SK-N-SH (cell line): Measurements from ENCODE around the gene GLRX5. TPM values are rescaled to one million over a fixed set of nuclear protein-coding genes. Genes with fewer than 3 reads are reported as not detected.

Experiments
- CTCF ChIA-PET: fragments of 300-600, 350-600 bp; formaldehyde crosslinking; extraction: SDS; loops from one replicate; lab custom pipeline; 2021; lab: Yijun Ruan, JAX
- POLR2A ChIA-PET: fragments of 350-600 bp; sonication (Branson Sonifier 250); formaldehyde crosslinking; extraction: SDS; loops from one replicate; lab custom pipeline; 2020; ENCODE audit warnings: antibody characterized with exemption, inconsistent platforms; lab: Yijun Ruan, JAX
- DNase-seq: peaks from one replicate; pipeline ENCODE4 v3.0.0; 2012
- H2AFZ ChIP-seq: fragments of 200-600 bp; sonication (generic); 2 replicates; pipeline ENCODE4 v1.8.1; 2016; ENCODE audit warnings: antibody characterized with exemption, mild to moderate bottlenecking, low read depth
- H3F3A ChIP-seq: fragments of 200-600 bp; sonication (generic); replicated peaks from 2 replicates; pipeline ENCODE3; 2016; ENCODE audit warnings: antibody characterized with exemption, mild to moderate bottlenecking; ENCODE audit not compliant: insufficient read depth
- H3K27ac ChIP-seq, 2 experiments: fragments of 200-500 bp in 1 of 2; fragments of 200-600 bp in 1 of 2; sonication (Bioruptor generic) in 1 of 2; sonication (generic), shearing (Covaris generic) in 1 of 2; 2 replicates each; pipeline versions ENCODE4 v1.5.1 to v1.6.1; 2014 to 2016; ENCODE audit warnings: low read depth in 2 of 2, inconsistent platforms in 1 of 2, low read length in 1 of 2, mild to moderate bottlenecking in 1 of 2, mixed read lengths in 1 of 2
- H3K27me3 ChIP-seq: fragments of 200-600 bp; sonication (generic), shearing (Covaris generic); 2 replicates; pipeline ENCODE4 v1.6.1; 2016; ENCODE audit warnings: mixed run types; ENCODE audit not compliant: insufficient read depth
- H3K36me3 ChIP-seq, 2 experiments: fragments of 200-500 bp in 1 of 2; fragments of 200-600 bp in 1 of 2; sonication (Bioruptor generic) in 1 of 2; sonication (generic) in 1 of 2; replicated peaks in 1 of 2; 2 replicates each; pipeline versions ENCODE3 to v1.5.1; 2014 to 2016; ENCODE audit warnings: low read length in 1 of 2, mild to moderate bottlenecking in 1 of 2; ENCODE audit not compliant: insufficient read depth in 2 of 2, control insufficient read depth in 1 of 2
- H3K4me1 ChIP-seq, 2 experiments: fragments of 200-500 bp in 1 of 2; fragments of 200-600 bp in 1 of 2; sonication (Bioruptor generic) in 1 of 2; sonication (generic), shearing (Covaris generic) in 1 of 2; 2 replicates each; pipeline versions ENCODE4 v1.5.1 to v1.6.1; 2014 to 2016; ENCODE audit warnings: low read depth in 1 of 2, low read length in 1 of 2, mixed run types in 1 of 2; ENCODE audit not compliant: insufficient read depth in 2 of 2, control insufficient read depth in 1 of 2
- H3K4me2 ChIP-seq: fragments of 200-600 bp; sonication (generic), shearing (Covaris generic); 2 replicates; pipeline ENCODE4 v1.6.1; 2017; ENCODE audit warnings: mixed run types
- H3K4me3 ChIP-seq, 2 experiments: fragments of 200-500 bp in 1 of 2; fragments of 200-600 bp in 1 of 2; sonication (Bioruptor generic) in 1 of 2; sonication (generic), shearing (Covaris generic) in 1 of 2; 2 replicates each; pipeline versions ENCODE4 v1.5.1 to v1.8.1; 2014 to 2016; ENCODE audit warnings: low read depth in 2 of 2, inconsistent platforms in 1 of 2, low read length in 1 of 2, mild to moderate bottlenecking in 1 of 2, mixed read lengths in 1 of 2, moderate library complexity in 1 of 2
- H3K79me2 ChIP-seq: fragments of 200-600 bp; sonication (generic); 2 replicates; pipeline ENCODE4 v1.8.1; 2017; ENCODE audit warnings: mild to moderate bottlenecking; ENCODE audit not compliant: insufficient read depth
- H3K9ac ChIP-seq: fragments of 200-600 bp; sonication (generic); 2 replicates; pipeline ENCODE4 v1.6.1; 2017; ENCODE audit warnings: mixed run types
- H3K9me2 ChIP-seq: fragments of 200-600 bp; sonication (generic); 2 replicates; pipeline ENCODE4 v1.6.1; 2017; ENCODE audit warnings: mixed run types
- H3K9me3 ChIP-seq: fragments of 200-600 bp; sonication (generic); 2 replicates; pipeline ENCODE4 v1.6.1; 2017; ENCODE audit warnings: mixed run types, mild to moderate bottlenecking, moderate library complexity
- H4K20me1 ChIP-seq: fragments of 200-600 bp; sonication (generic); 2 replicates; pipeline ENCODE4 v1.6.1; 2017; ENCODE audit warnings: mild to moderate bottlenecking, mixed run types; ENCODE audit not compliant: insufficient read depth
- EP300 ChIP-seq, 2 experiments: IDR thresholded peaks; 2 replicates each; pipeline versions ENCODE4 v1.4.0 to v1.6.1; 2012; ENCODE audit warnings: borderline replicate concordance in 1 of 2, low read depth in 1 of 2, low read length in 1 of 2
- EZH2phosphoT487 ChIP-seq: fragments of 200-600 bp; sonication (generic); IDR thresholded peaks from 2 replicates; pipeline ENCODE4 v1.6.1; 2017; ENCODE audit warnings: low read depth, mixed run types, mild to moderate bottlenecking, antibody characterized with exemption, moderate library complexity, borderline replicate concordance
- FOSL2 ChIP-seq: IDR thresholded peaks from 2 replicates; pipeline ENCODE4 v1.4.0; 2012; ENCODE audit warnings: low read depth, mild to moderate bottlenecking, moderate library complexity, borderline replicate concordance
- JUND ChIP-seq: IDR thresholded peaks from 2 replicates; pipeline ENCODE4 v1.4.0; 2012
- MXI1 ChIP-seq: IDR thresholded peaks from 2 replicates; pipeline ENCODE4 v1.6.1; 2012; ENCODE audit warnings: mild to moderate bottlenecking, low read depth, low read length, improper control_type of control experiment
- NFIC ChIP-seq: IDR thresholded peaks from 2 replicates; pipeline ENCODE4 v1.4.0; 2012; ENCODE audit warnings: borderline replicate concordance
- NRF1 ChIP-seq: IDR thresholded peaks from 2 replicates; pipeline ENCODE4 v1.6.1; 2012; ENCODE audit warnings: low read depth, mild to moderate bottlenecking, low read length
- POLR2AphosphoS5 ChIP-seq: IDR thresholded peaks from 2 replicates; pipeline ENCODE4 v1.6.1; 2012; ENCODE audit warnings: low read depth, low read length
- RXRA ChIP-seq: IDR thresholded peaks from 2 replicates; pipeline ENCODE4 v1.4.0; 2012; ENCODE audit warnings: low read depth, mild to moderate bottlenecking, borderline replicate concordance
- TCF12 ChIP-seq: IDR thresholded peaks from 2 replicates; pipeline ENCODE4 v1.4.0; 2012
- TEAD4 ChIP-seq: IDR thresholded peaks from 2 replicates; pipeline ENCODE4 v1.4.0; 2012; ENCODE audit warnings: mild to moderate bottlenecking, borderline replicate concordance; ENCODE audit not compliant: insufficient read depth
- WGBS: methylation state at CpG from one replicate; pipeline ENCODE4 v1.1.6; 2017; ENCODE audit warnings: low lambda C conversion rate; 5-methylcytosine and 5-hydroxymethylcytosine counted together
- polyA plus RNA-seq, 3 experiments: library from polyadenylated mRNA; depleted of rRNA; stranded (reverse); fragments of >200 nt; gene quantifications; 2 replicates each; pipeline ENCODE4 v1.2.3, GENCODE V29; 2012
- TF ChIP-seq, protein P1 (sequence below): IDR thresholded peaks from 2 replicates; pipeline ENCODE4 v1.4.0; 2012; ENCODE audit warnings: low read depth

Gene GLRX5
- polyA plus RNA-seq, 1 of the 3 experiments (the other 2 are of a cell fraction): 29.1 TPM

DNA sequence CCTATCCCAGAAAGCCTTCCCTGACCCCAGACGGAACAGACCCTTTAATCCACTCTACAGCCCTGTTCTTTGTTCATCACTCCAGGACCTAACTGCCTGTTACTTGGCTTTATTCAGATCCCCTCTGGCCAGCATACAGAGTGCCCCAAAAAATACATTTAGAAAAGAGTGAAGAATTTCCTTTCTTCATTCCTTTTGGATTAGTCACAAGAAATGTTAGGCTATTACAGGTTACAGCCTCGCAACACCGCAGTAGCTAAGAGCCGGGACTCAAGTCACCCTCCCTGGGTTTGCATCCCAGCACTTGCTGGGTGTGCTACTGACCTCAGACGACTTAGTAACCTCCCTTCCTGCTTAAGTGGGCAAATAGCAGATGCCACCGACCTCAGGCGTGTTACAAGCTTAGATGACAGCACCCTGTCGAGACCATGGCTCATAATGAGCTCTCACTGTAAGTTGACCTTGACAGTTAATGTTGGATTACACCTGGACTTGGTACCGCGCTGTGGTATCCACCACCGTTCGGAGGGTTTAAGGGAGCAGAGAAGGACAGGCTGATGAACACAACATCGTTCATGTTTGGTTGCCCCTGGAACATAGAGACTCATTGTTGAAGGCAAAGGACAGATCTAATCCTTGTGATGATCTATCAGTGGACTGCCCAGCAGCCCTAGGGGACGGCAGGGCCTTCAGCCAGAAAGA, 12.9 kb downstream of the GLRX5 start:
- H3K4me3 ChIP-seq: no peak overlapping the region
- H3K36me3 ChIP-seq: peaks cover 17 to 26% of the 10 kb centered on the region in 2 experiments
- H3K9me2 ChIP-seq: no peaks in the 10 kb centered on the region
- H3K27ac ChIP-seq: peak overlapping the region in 1 of 2 experiments; percentile 98; a peak in 2 of 4 replicates
- 68% methylated on average over 13 of the region's 14 CpGs for WGBS
- no peak overlapping the region for H2AFZ ChIP-seq
- H3K27me3 ChIP-seq: no peaks in the 10 kb centered on the region
- no peak for DNase-seq
- no peak for TF ChIP-seq MXI1
- peak; percentile 44; the same call in 1 of the 2 replicates for TF ChIP-seq FOSL2
- peak; percentile 44; the same call in 1 of the 2 replicates for TF ChIP-seq JUND
- peak overlapping the region; percentile 29; the same call in 1 of the 2 replicates for H3K4me2 ChIP-seq
- H3K79me2 ChIP-seq: peaks cover 16% of the 10 kb centered on the region
- no peak overlapping the region for H3K9ac ChIP-seq
- H3K9me3 ChIP-seq: peaks cover 9% of the 10 kb centered on the region; the same call in 1 of the 2 replicates
- no peaks in the 10 kb centered on the region for H4K20me1 ChIP-seq
- H3K4me1 ChIP-seq: peaks cover 0 to 10% of the 10 kb centered on the region in 2 experiments; a peak in 3 of 4 replicates
- H3F3A ChIP-seq: peaks cover 22% of the 10 kb centered on the region
- POLR2A ChIA-PET: no interaction called here
- CTCF ChIA-PET: interaction anchor here (1.4 to 1.9 kb wide), 3 partner anchors 10 to 551 kb away, joined by 4 to 6 read pairs (median 4); no protein-coding TSS in a partner anchor

DNA sequence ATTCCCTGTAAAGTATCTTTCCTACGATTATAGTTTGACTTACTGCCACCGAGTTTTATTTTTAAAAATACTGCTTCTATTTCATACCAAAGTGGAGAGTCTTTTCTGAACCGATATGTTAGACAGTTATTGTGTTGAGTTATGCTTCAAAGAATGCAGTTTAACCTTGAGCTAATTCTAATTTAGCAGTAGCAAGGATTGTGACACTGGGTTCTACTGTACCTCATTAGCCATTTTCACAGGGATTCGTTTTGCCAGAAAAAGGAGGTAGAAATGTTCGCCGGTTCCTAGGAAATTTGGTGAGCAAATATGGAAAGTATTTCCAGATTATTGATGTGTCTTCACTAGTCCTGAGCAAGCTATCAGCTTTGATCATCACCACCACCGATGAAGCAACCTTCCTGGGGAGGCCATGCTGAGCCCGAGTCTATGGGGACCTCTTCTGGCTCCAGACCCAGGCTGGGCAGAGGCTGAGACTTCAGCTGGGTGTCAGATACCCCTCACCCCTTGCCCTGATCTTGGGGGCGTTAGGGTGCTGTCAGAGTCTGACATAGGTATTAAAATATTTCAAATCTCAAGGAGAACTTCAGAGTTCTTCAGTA, 13.6 kb downstream of the GLRX5 start:
- Histone ChIP-seq H3K4me3 (no peak overlapping the region), H3K27me3 (no peaks in the 10 kb centered on the region), H3F3A (peaks cover 22% of the 10 kb centered on the region), H3K9me3 (peaks cover 5% of the 10 kb centered on the region; the same call in 1 of the 2 replicates), H3K4me2 (peak overlapping the region; percentile 29; the same call in 1 of the 2 replicates), H3K9ac (no peak overlapping the region), H3K79me2 (peaks cover 9% of the 10 kb centered on the region), H2AFZ (no peak overlapping the region), H3K4me1 (peaks cover 0 to 10% of the 10 kb centered on the region in 2 experiments; a peak in 3 of 4 replicates), H3K27ac (peak overlapping the region in 1 of 2 experiments; percentile 98; a peak in 2 of 4 replicates), H4K20me1 (no peaks in the 10 kb centered on the region), H3K36me3 (peaks cover 17 to 23% of the 10 kb centered on the region in 2 experiments), H3K9me2 (no peaks in the 10 kb centered on the region)
- no peak for DNase-seq
- ChIA-PET CTCF (interaction anchor here (1.7 to 1.9 kb wide), 2 partner anchors 9 to 550 kb away, joined by 4 to 5 read pairs; no protein-coding TSS in a partner anchor), POLR2A (no interaction called here)
- 90% methylated on average over 9 of the region's 9 CpGs for WGBS
- no peak for TF ChIP-seq NFIC
- TF ChIP-seq EP300 (IDR thresholded peaks at IDR 0.05; ENCODE audit: borderline replicate concordance in 1 of 2, low read depth in 1 of 2, low read length in 1 of 2): no peak
- no peak for TF ChIP-seq TEAD4
- no peak for TF ChIP-seq EZH2phosphoT487
- no peak for TF ChIP-seq NRF1
- TF ChIP-seq TCF12: no peak
- TF ChIP-seq, protein P1, sequence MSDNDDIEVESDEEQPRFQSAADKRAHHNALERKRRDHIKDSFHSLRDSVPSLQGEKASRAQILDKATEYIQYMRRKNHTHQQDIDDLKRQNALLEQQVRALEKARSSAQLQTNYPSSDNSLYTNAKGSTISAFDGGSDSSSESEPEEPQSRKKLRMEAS: no peak
- no peak for TF ChIP-seq POLR2AphosphoS5
- no peak for TF ChIP-seq RXRA
